Neural cell (in vitro differentiated cells): Measurements from ENCODE around the gene ANAPC10.

ENCODE experiments used
- CTCF ChIP-seq: fragments of 450-650 bp; IDR thresholded peaks from 2 replicates; pipeline ENCODE4 v1.5.1; 2014; ENCODE audit warnings: antibody characterized with exemption, mild to moderate bottlenecking, moderate library complexity; ENCODE audit not compliant: poor library complexity, severe bottlenecking
- EP300 ChIP-seq: fragments of 450-650 bp; conservative IDR thresholded peaks from 2 replicates; pipeline ENCODE4 v1.6.1; 2014; ENCODE audit warnings: antibody characterized with exemption, mild to moderate bottlenecking, moderate library complexity; ENCODE audit not compliant: poor library complexity, severe bottlenecking
- EZH2 ChIP-seq: fragments of 200-600, 300-800 bp; shearing (Covaris generic), sonication (generic); IDR thresholded peaks from 2 replicates; pipeline ENCODE4 v1.6.1; 2014; ENCODE audit warnings: antibody characterized with exemption, low read length, borderline replicate concordance, mild to moderate bottlenecking; ENCODE audit not compliant: insufficient read depth, poor library complexity, severe bottlenecking
- MXI1 ChIP-seq: fragments of 450-650 bp; conservative IDR thresholded peaks from 2 replicates; pipeline ENCODE4 v1.6.1; 2014; ENCODE audit warnings: antibody characterized with exemption, mild to moderate bottlenecking; ENCODE audit not compliant: poor library complexity, severe bottlenecking
- POLR2AphosphoS5 ChIP-seq: IDR thresholded peaks from 2 replicates; pipeline ENCODE4 v1.6.1; 2012
- RAD21 ChIP-seq: fragments of 450-650 bp; conservative IDR thresholded peaks from 2 replicates; pipeline ENCODE4 v1.6.1; 2014; ENCODE audit warnings: antibody characterized with exemption, mild to moderate bottlenecking, moderate library complexity
- REST ChIP-seq: IDR thresholded peaks from 2 replicates; pipeline ENCODE4 v1.6.1; 2012; ENCODE audit warnings: borderline replicate concordance
- SMC3 ChIP-seq: fragments of 450-650 bp; conservative IDR thresholded peaks from 2 replicates; pipeline ENCODE4 v1.6.1; 2014; ENCODE audit warnings: antibody characterized with exemption, mild to moderate bottlenecking, moderate library complexity; ENCODE audit not compliant: poor library complexity
- TAF1 ChIP-seq: IDR thresholded peaks from 2 replicates; pipeline ENCODE4 v1.6.1; 2012; ENCODE audit warnings: low read depth

- TF ChIP-seq EZH2, result no peak
- no peak for TF ChIP-seq TAF1
- TF ChIP-seq CTCF, result no peak
- TF ChIP-seq EP300, result no peak
- TF ChIP-seq REST, result no peak
- no peak for TF ChIP-seq SMC3
- no peak for TF ChIP-seq RAD21
- no peak for TF ChIP-seq POLR2AphosphoS5
- TF ChIP-seq MXI1, result no peak
Observed at GRCh38 chr4:144985014-144985413, 113.0 kb downstream of the ANAPC10 start.
